NCI-H2196 (cell line): ENCODE measurements around the gene PDSS1.
"Not testable (repeated sequence)": the region's sequence is repeated elsewhere in the genome, so short reads cannot be mapped to it uniquely, and the experiment has no call there.

ENCODE experiments used
- DNase-seq: peaks from one replicate; lab custom pipeline; 2025; ENCODE audit not compliant: unreplicated experiment; lab: John Stamatoyannopoulos, UW

Gene PDSS1

GRCh38 chr10:26738301-26738911 is 40.9 kb downstream of the PDSS1 start:
- DNase-seq, result no peak

DNA sequence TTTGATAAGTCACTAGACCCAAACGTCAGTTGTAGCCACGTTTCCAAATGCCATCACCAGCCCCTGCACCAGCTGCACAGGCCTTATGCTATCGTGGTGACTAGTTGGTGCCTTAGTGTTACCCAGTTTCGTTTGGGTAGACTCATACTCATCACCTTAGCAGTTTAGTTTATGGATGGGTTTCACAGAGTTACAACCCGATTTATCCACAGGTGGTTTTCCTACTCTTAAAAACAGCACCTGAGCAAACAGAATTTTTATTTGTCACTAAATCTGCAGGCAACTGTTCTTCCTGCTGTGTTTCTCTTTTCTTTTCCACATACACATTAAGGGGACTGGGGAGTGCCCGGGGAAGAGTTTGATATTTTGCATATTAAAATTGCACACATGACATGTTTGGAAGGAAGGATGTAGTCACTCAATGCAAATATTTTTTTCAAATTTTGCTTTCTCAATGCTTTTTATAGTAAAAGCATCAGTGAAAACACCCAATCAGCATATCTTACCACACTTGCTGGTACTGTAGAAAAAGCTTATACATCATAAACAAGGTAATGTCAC is 41.6 kb downstream of the PDSS1 start:
- DNase-seq, result no peak

DNA sequence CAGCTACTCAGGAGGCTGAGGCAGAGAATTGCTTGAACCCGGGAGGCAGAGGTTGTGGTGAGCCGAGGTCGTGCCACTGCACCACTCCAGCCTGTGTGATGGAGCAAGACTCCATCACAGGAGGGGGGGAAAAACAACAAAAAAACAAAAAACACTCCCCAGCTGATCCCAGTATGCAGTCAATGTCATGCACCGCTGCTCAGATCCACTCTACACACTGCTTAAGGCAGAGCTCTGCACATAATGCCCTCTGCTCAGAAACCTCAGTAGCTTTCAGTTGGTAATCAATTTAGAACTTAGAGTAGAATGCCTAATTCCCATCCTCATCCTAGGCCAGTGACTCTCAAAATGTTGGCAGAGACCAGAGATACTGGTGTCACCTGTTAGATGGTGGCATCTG is 43.9 kb downstream of the PDSS1 start:
- no peak for DNase-seq

DNA sequence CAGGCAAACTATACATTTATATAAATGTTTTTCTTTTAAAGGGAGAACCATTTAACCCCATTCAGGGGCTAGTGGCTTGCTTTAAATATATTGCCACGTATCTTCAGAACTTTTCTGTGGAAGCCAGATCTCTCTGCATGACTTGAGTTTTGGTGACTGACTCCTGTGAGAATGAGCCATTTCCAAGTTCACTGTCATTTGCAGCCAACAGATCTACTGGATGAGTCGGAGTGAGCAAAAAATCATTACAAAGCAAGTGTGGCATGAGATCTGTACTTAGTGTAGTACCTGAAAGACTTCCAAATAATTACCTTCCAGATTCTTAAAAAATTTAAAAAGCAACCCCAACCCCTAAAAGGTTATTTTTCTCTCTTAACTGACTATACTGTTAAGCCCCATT is 45.6 kb downstream of the PDSS1 start:
- no peak for DNase-seq

- DNase-seq, result no peak
Observed at GRCh38 chr10:26743841-26744240, 46.3 kb downstream of the PDSS1 start.

DNA sequence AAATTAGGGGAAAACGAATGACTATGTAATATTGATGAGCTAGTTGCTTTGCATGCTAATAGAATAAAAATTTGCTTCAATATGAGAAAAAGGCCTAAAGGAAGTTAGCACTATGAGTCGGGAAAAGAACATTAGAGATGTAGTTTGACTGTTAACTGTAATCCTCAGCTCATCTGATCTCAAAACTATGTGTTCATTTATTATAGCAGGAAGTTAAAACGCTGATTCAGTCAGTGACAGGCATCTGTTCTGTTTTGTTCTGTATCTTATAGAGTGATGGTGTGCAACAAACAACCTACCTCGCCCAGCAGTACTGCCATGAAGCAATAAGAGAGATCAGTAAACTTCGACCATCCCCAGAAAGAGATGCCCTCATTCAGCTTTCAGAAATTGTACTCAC is 48.6 kb downstream of the PDSS1 start:
- DNase-seq, result no peak

- no peak for DNase-seq
Observed at GRCh38 chr10:26755443-26755903, 58.0 kb downstream of the PDSS1 start.

GRCh38 chr10:26759008-26759407 is 61.5 kb downstream of the PDSS1 start:
- DNase-seq, result no peak

DNA sequence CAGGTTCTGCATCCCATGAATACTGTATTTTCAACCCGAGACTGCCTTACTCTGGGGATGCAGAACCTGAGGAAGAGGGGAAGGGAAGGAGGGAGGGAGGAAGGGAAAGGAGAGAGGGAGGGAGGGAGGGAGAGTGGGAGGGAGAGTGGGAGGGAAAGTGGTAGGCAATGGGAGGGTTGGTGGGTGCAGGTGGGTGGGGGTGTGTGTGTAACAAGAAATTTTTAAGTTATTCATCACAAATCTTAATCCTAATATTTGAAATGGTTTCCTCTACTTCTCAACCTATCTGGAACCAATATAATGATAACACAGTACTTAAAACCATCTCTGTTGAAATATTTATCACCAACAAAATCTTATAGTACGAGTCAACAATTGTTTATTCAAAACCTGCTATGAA is 68.0 kb downstream of the PDSS1 start:
- DNase-seq, result no peak

GRCh38 chr10:26770069-26770468 is 72.6 kb downstream of the PDSS1 start:
- DNase-seq, result no peak

DNA sequence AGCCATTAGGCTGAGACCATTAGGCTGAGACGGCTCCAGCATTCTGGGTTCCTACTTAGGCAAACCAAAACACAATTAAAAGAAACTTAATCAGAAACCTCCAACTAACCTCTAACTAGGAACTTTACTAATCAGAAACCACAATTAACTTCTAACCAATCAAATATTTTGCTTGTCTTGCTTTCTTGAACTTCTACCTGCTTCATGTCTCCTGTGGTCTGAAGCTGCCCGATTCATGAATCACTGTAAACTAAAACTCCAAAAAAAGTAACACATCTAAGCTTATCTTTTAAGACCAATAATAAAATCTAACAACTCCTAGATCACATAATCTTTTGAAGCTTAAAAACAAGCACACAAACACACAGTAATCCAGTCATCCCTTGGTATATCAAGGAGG is 76.1 kb downstream of the PDSS1 start:
- DNase-seq, result no peak

GRCh38 chr10:26776258-26776657 is 78.8 kb downstream of the PDSS1 start:
- no peak for DNase-seq

DNA sequence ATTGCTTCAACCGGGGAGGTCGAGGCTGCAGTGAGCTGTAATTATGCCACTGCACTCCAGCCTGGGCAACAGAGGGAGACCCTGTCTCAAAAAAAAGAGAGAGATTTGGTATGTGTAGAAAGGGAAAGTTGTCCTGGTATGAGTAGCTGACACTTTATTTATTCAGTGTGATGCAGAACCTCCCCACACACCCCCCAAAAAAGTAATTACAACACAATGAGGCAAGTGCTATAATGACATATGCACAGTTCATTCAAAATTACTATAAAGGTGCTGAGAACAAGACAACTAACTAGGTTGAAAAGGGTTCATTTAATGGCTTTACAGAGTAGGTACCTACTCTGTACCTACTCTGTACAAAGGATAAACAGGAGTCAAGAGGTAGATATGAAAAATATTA is 80.2 kb downstream of the PDSS1 start:
- DNase-seq, result no peak

DNA sequence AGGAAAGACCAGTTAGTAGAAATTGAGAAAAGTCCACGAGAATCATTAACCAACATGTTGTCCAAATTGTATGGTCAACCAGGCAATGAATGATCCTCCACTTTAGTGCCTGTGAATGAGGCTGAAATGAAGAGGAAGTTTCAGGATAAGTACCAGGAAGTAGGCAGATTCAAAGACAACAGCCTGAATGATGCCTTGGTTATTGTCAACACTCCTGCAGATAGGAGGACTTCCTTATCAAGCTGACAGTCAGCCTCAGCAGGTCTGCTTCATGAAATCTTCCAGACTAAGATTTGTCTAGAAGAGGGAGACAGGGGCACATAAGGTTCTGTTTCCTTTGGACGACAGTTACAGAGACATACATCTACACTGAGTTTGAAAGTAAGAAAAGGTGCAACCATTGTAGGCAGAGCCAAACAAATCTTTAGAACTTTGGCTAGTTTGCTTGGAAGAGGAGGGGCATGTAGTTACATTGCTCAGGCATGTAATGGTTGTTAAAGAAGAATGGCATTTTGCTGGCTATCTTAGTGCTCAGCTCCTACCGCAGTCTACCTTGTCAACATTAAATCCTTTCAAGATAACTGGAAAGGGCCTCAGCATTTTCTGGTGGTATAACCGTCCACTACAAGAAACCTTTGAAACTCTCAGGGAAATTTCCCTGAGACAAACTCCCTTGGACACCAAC is 81.8 kb downstream of the PDSS1 start:
- DNase-seq, result no peak

DNA sequence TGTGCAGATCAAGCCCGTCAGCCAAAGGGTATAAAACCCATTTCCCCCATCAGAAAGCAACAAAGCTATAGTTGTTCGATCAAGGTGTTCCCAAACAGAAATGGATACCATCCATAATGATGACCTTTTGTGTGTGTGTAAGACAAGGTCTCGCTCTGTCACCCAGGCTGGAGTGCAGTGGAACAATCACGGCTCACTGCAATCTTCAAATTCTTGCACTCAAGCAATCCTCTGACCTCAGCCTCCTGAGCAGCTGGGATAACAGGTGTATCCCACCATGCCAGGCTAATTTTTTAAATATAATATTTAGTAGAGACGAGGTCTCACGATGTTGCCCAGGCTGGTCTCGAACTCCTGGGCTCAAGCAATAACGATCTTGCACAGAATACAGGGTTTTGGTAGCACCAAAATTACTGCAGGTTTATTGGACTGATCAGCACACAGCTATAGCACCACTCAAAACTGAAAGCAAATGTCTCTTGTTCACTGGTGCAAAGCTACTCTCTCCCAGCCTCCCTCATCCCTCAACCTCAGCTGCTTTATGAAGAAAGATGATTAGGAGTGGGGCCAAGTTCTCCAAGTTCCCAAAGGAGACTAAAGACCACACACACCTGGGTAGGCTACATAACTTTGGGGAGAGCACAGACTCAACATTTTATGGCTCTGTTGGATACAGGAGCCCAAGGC is 82.7 kb downstream of the PDSS1 start:
- DNase-seq, result no peak

DNA sequence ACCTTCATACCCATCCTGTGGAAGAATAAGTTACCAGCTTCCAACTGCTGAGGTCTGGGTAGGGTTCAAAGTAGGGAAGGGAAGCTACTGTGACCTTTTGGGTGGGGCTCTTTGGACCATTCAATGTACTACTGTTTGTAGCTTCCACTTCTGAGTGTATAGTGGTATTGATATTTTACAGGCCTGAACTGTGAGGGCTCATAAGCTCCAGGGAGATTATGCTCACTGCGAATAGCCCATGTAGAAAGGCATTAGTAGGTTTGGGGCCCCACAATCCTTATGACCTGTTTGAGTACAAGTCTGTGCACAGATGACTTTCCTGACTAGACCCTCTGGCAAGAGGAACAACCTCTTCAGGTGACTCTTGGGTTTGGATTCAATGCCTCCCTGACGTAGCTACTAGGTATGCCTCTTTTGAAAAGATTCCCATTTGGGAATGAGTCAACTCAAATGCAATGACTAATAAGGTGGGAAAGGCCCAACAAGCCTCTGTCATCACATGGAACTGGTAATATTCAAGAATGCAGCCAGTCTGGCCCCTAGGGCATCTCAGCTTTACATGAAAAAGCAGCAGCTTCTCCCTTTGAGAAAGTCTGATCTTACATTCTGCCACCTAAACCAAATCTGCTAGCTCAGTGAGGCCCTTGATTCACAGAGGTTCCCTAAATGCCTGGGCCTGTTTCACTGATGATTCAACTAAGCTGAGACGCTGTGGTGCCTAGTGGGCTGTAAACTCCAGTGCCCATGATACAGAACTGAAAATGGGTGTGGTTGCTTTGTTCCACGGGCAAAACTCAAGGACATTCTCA is 83.5 kb downstream of the PDSS1 start:
- DNase-seq, result no peak

GRCh38 chr10:26781797-26782196 is 84.3 kb downstream of the PDSS1 start:
- DNase-seq, result no peak

DNA sequence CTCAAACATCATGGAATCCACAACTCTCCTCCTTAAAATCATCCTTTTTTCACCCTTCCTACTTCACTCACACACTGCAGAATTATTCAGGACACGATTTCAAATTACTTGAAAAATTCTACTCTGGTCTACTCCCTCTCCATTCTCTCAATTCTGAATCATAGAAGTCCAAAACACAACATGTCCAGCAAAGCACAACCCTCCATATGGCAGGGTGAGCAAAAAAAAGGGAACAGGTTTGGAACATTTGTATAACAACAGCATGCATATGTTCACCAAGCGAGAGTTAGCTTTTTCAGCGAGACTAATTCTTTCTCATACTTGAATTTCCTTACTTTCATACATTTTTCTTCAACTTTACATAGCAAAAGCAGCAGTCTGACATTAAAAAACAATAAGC is 89.9 kb downstream of the PDSS1 start:
- DNase-seq, result no peak

GRCh38 chr10:26789779-26790178 is 92.3 kb downstream of the PDSS1 start:
- not testable (repeated sequence) for DNase-seq

DNA sequence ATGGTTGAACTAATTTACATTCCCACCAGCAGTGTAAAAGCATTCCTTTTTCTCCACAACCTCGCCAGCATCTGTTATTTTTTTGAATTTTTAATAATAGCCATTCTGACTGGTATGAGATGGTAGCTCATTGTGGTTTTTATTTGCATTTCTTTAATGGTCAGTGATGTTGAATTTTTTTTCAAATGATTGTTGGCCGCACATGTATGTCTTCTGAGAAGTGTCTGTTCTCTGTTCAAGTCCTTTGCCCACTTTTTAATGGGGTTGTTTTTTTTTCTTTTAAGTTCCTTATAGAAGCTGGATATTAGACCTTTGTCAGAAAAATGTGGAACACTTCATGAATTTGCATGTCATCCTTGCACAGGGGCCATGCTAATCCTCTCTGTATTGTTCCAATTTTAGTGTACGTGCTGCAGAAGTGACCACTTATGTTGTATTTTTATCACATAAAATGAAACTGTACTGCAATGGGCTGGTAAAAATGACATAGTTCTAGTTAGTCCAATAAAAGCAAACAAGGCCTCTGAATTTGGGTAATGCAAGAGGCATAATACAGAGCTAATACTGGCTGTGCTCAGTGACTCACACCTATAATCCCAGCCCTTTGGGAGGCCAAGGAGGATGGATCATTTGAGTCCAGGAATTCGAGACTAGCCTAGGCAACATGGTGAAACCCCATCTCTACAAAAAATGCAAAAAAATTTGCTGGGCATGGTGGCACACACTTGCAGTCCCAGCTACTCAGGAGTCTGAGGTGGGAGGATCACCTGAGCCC is 92.9 kb downstream of the PDSS1 start:
- DNase-seq, result no peak
